GM12878 (cell line): Measurements from ENCODE around the gene NIPAL1.

Source experiments
- ATF2 ChIP-seq: IDR thresholded peaks from 2 replicates; pipeline ENCODE4 v1.6.1; 2012; ENCODE audit warnings: low read length, inconsistent platforms
- CBX3 ChIP-seq: fragments of 200-600 bp; sonication (generic); IDR thresholded peaks from 2 replicates; pipeline ENCODE4 v1.6.1; 2016; ENCODE audit warnings: low read depth, borderline replicate concordance
- CTCF ChIP-seq, 3 experiments: IDR thresholded peaks in 2 of 3; conservative IDR thresholded peaks in 1 of 3; 2 replicates each; pipeline ENCODE4 v1.5.1; 2011; ENCODE audit warnings: low read depth in 3 of 3, low read length in 3 of 3, mild to moderate bottlenecking in 3 of 3, control low read depth in 2 of 3, moderate library complexity in 2 of 3, inconsistent platforms in 1 of 3, mixed read lengths in 1 of 3; ENCODE audit not compliant: control insufficient read depth in 2 of 3, insufficient read depth in 1 of 3; ENCODE audit errors: extremely low read depth in 1 of 3
- IRF4 ChIP-seq: IDR thresholded peaks from 2 replicates; pipeline ENCODE4 v1.6.1; 2011; ENCODE audit warnings: low read depth, low read length
- POLR2A ChIP-seq: IDR thresholded peaks from 2 replicates; pipeline ENCODE4 v1.6.1; 2011; ENCODE audit warnings: low read depth, mild to moderate bottlenecking, low read length
- SREBF1 ChIP-seq: IDR thresholded peaks from 2 replicates; pipeline ENCODE4 v1.6.1; 2012; ENCODE audit warnings: mild to moderate bottlenecking, low read length
- ZSCAN29 ChIP-seq: fragments of 450-650 bp; IDR thresholded peaks from 2 replicates; pipeline ENCODE4 v1.6.1; 2017; ENCODE audit warnings: mild to moderate bottlenecking, moderate library complexity

GRCh38 chr4:48022192-48022799, 5.7 kb downstream of the NIPAL1 start:
- TF ChIP-seq ZSCAN29 (no peak), CTCF (IDR thresholded peaks at IDR 0.05 in 2 of 3, conservative IDR thresholded peaks at IDR 0.05 in 1 of 3; ENCODE audit: control insufficient read depth in 2 of 3, extremely low read depth in 1 of 3, insufficient read depth in 1 of 3, low read depth in 3 of 3, low read length in 3 of 3) (no peak), CBX3 (no peak), SREBF1 (no peak), IRF4 (no peak), ATF2 (no peak), POLR2A (no peak)
